Measurements from ENCODE around the gene HES1. TPM values are rescaled to one million over a fixed set of nuclear protein-coding genes. Genes with fewer than 3 reads are reported as not detected.
A peak's percentile ranks its signal among the peaks of the same experiment; 100 is the strongest.

The HES1 gene
- polyA plus RNA-seq, 3 donors: 0.17 to 66.6 (median 0.26) TPM

DNA sequence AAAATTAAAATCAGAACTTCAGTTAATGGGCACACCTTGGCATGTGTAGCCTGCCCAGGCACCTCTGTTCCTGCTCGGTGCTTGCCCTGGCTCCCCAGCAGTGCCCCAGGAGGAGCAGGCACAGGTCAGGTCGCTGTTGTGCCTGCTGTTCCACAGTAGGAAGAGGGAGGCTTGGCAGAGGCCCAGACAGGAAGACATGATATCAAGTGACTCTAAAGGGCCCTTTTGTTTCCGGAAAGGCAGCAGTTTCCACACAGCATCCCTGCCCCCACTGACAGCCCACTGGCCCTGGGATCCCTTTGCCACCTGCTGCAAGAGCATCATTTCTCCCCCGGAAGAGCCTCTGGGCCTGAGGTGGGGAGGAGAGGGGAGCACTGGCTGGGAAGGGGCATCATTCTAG, 40.5 kb upstream of the HES1 start:
- Histone ChIP-seq H3K4me1 (ENCODE audit: control insufficient read depth in 1 of 2, insufficient read depth in 2 of 2, low read length in 2 of 2) (peaks cover 11 to 24% of the 10 kb centered on the region in 2 donors), H3K9ac (ENCODE audit: insufficient read depth, low read length, poor library complexity, severe bottlenecking) (no peak overlapping the region), H2AFZ (ENCODE audit: insufficient read depth, low read depth, low read length, poor library complexity, severe bottlenecking) (peak overlapping the region; percentile 68)

DNA sequence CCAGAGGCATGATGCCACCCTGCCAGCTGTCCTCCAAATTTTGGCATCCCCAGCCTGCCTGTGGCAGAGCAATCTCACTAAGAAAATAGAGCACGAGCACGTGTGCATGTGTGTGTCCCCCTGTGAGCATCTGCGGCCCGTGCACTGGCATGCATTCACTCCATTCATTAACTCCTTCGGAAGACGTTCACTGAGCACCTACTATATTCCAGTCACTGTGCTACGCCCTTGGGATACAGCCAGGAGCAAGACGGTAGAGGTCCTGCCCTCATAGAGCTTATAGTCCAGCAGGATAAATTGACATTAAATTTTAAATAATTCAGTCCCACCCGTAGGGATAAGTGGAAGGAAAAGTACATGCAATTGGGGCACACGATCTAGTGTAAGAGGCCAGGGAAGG, 40.0 kb upstream of the HES1 start:
- Mint-ChIP-seq H3K27ac (peak overlapping the region in 1 of 7 donors; percentile 66), H3K27me3 (ENCODE audit: low read depth in 3 of 3) (peaks cover 9 to 16% (median 12%) of the 10 kb centered on the region in 3 donors), H3K36me3 (no peaks in the 10 kb centered on the region), H3K4me3 (no peak overlapping the region), H3K4me1 (peaks cover 35% of the 10 kb centered on the region), H3K9me3 (peaks cover 0 to under 1% (median 0%) of the 10 kb centered on the region in 7 donors)
- H3K36me3 ChIP-seq (replicated peaks in 1 of 2; ENCODE audit: control insufficient read depth in 1 of 2, insufficient read depth in 2 of 2, low read length in 2 of 2): no peaks in the 10 kb centered on the region
- WGBS (ENCODE audit: insufficient coverage): 97% methylated on average over 7 of the region's 10 CpGs
- H3K4me2 ChIP-seq (replicated peaks; ENCODE audit: extremely low read depth, low read length, poor library complexity, severe bottlenecking): no peak overlapping the region
- H3K9me3 ChIP-seq (replicated peaks in 1 of 2; ENCODE audit: control insufficient read depth in 1 of 2, insufficient read depth in 1 of 2, low read length in 2 of 2): no peaks in the 10 kb centered on the region
- H3K27ac ChIP-seq (ENCODE audit: low read depth in 1 of 2, low read length in 2 of 2): no peak overlapping the region
- no peaks in the 10 kb centered on the region for H4K20me1 ChIP-seq (ENCODE audit: insufficient read depth, low read length)
- no peaks in the 10 kb centered on the region for H3K79me2 ChIP-seq (ENCODE audit: insufficient read depth, low read length)
- intact Hi-C loops (cut with micrococcal nuclease): no loop called here
- DNase-seq: no peak
- no peak overlapping the region for H3K9ac ChIP-seq (ENCODE audit: insufficient read depth, low read length, poor library complexity, severe bottlenecking)
- H3K27me3 ChIP-seq (ENCODE audit: control insufficient read depth in 2 of 2, insufficient read depth in 2 of 2, low read length in 2 of 2): peaks cover 0 to 8% of the 10 kb centered on the region in 2 donors
- peaks cover 9 to 21% of the 10 kb centered on the region in 2 donors for H3K4me1 ChIP-seq (ENCODE audit: control insufficient read depth in 1 of 2, insufficient read depth in 2 of 2, low read length in 2 of 2)
- no peak overlapping the region for H2AFZ ChIP-seq (ENCODE audit: insufficient read depth, low read depth, low read length, poor library complexity, severe bottlenecking)
- TF ChIP-seq, protein P1, sequence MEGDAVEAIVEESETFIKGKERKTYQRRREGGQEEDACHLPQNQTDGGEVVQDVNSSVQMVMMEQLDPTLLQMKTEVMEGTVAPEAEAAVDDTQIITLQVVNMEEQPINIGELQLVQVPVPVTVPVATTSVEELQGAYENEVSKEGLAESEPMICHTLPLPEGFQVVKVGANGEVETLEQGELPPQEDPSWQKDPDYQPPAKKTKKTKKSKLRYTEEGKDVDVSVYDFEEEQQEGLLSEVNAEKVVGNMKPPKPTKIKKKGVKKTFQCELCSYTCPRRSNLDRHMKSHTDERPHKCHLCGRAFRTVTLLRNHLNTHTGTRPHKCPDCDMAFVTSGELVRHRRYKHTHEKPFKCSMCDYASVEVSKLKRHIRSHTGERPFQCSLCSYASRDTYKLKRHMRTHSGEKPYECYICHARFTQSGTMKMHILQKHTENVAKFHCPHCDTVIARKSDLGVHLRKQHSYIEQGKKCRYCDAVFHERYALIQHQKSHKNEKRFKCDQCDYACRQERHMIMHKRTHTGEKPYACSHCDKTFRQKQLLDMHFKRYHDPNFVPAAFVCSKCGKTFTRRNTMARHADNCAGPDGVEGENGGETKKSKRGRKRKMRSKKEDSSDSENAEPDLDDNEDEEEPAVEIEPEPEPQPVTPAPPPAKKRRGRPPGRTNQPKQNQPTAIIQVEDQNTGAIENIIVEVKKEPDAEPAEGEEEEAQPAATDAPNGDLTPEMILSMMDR (IDR thresholded peaks at IDR 0.05): no peak
- H3K4me3 ChIP-seq (replicated peaks in 1 of 3; ENCODE audit: low read depth in 2 of 3, low read length in 3 of 3): no peak overlapping the region

More for the DNA sequence above, 40.5 kb upstream of the HES1 start:
- H3K4me3 Mint-ChIP-seq: no peak overlapping the region
- H3K4me3 ChIP-seq (replicated peaks in 1 of 3; ENCODE audit: low read depth in 2 of 3, low read length in 3 of 3): no peak overlapping the region
- no peaks in the 10 kb centered on the region for H3K36me3 Mint-ChIP-seq
- no peaks in the 10 kb centered on the region for H3K9me3 Mint-ChIP-seq
- no peaks in the 10 kb centered on the region for H3K36me3 ChIP-seq (replicated peaks in 1 of 2; ENCODE audit: control insufficient read depth in 1 of 2, insufficient read depth in 2 of 2, low read length in 2 of 2)
- H4K20me1 ChIP-seq (ENCODE audit: insufficient read depth, low read length): no peaks in the 10 kb centered on the region
- H3K9me3 ChIP-seq (replicated peaks in 1 of 2; ENCODE audit: control insufficient read depth in 1 of 2, insufficient read depth in 1 of 2, low read length in 2 of 2): no peaks in the 10 kb centered on the region
- intact Hi-C loops (cut with micrococcal nuclease): no loop called here
- no peak overlapping the region for H3K4me2 ChIP-seq (replicated peaks; ENCODE audit: extremely low read depth, low read length, poor library complexity, severe bottlenecking)
- TF ChIP-seq, protein P1 (IDR thresholded peaks at IDR 0.05): no peak
- H3K27ac Mint-ChIP-seq: peak overlapping the region in 1 of 7 donors; percentile 52
- DNase-seq: peak in 2 of 3 donors; percentile 21 to 29
- H3K27me3 Mint-ChIP-seq (ENCODE audit: low read depth in 3 of 3): peaks cover 9 to 15% (median 9%) of the 10 kb centered on the region in 3 donors
- peaks cover 0 to 5% of the 10 kb centered on the region in 2 donors for H3K27me3 ChIP-seq (ENCODE audit: control insufficient read depth in 2 of 2, insufficient read depth in 2 of 2, low read length in 2 of 2)
- 6% methylated on average over 3 of the region's 4 CpGs for WGBS (ENCODE audit: insufficient coverage)
- H3K79me2 ChIP-seq (ENCODE audit: insufficient read depth, low read length): no peaks in the 10 kb centered on the region
- H3K27ac ChIP-seq (ENCODE audit: low read depth in 1 of 2, low read length in 2 of 2): no peak overlapping the region
- H3K4me1 Mint-ChIP-seq: peaks cover 39% of the 10 kb centered on the region

Data from CD14-positive monocyte (primary cell).